Stimulated activated CD8-positive, alpha-beta memory T cell treated with anti-CD3 and anti-CD28 coated beads, Interleukin-7, amount 100 ng/mL, for 4 hours (primary cell): ENCODE results near the gene NFASC.

Source experiments
- DNase-seq, 2 donors: peaks; one replicate each; pipeline ENCODE4 v3.0.0-alpha.2; 2020; ENCODE audit warnings: low read depth in 2 of 2

The NFASC gene

DNA sequence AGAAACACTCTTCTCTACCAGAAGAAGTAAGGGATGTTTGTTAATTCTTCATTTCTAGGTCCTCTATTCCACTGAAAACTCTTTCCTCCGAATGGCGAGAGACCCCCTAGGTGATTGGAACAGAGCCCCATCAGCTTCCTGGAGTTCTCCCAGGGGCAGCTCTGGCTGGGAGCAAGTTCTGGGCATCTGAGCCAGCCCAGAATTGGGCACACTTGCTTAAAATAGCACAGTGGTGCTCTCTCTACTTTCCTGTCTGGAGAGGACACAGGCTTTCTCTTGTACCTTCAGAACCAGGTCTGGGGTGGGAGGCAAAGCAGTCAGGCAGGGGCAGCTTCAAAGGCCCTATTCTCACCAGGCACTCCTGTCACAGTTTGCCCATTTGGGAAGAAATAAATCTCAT is 89.2 kb downstream of the NFASC start:
- no peak for DNase-seq

DNA sequence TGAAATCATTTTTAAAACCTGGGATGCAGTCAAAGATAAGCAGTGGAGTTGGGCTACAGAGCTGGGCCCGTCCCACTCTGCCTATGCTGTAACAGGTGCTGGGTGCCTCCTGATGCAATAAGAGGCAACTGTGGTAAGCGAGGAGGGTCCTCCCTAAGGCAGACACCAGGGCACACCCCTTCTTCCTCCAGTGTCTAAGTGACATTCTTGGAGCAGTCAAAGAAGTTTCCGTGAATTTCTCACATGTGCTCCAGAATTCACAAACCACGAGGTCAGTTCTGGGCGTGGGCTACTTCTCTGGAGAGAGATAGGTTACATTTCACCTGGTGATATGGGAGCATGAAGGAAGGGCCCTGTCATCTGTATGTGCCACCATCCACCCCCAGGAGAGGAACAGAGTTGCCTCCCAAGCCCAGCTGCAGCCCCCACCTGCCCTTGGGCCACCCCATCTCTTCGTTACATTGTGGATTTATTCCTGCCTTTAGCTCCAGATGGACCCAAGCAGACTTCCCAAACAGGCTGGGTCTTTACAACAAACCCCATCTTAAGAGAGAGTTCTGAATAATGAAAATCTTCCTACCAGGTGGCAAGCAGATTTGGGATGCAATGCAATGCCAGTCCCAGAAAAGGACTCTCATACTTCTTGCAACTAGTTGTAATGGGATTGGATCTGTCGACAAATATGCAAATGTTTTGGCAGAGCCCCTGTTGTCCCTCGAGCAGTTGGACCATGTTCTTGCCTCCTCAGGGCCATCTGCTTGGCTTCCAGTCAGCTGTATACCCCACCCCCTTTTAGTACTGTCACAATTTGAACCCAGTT is 89.9 kb downstream of the NFASC start:
- DNase-seq, result no peak

DNA sequence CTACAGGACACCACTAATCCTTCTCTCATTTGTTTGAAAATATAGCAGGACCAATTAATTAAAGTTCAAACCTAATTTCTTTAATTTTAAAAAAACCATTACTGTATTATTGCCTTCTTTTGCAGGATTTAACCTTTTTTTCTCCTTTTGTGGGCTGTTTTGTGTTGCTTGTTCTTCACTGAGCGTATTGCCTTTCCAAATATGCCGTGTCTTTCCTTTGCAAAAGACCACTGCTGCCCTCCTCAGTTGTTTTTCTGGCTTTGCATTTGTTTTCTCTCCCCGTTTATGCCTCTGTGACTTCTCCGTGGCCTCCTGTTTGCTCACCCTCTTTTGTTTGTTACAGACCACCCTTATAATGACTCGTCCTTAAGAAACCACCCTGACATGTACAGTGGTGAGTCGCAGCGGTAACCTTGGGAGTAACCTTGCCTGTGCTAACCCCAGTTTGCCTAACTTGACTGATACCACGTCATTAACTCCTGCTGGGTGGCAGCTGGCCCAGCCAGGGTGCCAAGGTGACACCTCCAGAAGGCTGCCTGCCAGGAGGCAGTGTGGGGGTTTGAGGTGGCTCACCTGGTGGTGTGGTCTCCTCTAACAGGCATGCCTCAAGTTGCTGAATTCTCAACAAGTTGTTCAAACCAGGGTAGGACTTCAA is 91.2 kb downstream of the NFASC start:
- no peak for DNase-seq

- DNase-seq, result no peak
These were observed 92.3 kb downstream of the NFASC start for GRCh38 chr1:204962742-204963632.

DNA sequence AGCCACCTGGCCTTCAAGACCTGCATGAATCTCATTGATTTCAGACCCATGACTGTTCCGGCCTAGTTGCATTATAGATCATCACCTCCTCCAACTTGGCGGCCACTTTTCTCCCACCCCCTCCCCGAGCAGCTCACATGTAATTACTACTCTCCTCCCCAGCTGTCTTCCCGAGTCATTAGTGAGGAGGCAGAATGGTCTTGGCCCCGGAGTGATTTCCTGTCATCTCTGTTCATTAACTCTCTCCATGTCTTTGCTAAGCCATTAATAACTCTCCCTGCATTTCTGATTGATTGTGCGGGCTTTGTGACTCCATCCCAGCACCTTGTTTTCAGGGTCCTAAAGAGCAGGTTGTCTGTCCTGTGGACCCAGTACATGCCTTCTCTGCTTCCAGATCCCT is 96.8 kb downstream of the NFASC start:
- no peak for DNase-seq

DNA sequence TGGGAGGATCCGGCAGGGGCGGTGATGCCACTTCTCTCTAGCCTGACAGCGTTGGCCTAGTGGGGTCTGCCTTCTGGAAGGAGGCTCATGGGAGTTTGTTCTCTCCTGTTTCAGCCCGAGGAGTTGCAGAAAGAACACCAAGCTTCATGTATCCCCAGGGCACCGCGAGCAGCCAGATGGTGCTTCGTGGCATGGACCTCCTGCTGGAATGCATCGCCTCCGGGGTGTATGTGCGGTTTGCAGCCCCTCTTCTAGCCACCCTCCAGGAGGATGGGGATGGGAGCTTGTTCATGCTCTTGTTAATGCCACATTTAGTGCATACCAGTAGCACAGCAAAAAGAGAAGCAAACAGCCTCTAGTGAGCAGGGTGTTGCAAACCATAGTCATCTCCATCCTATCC is 97.5 kb downstream of the NFASC start:
- no peak for DNase-seq

DNA sequence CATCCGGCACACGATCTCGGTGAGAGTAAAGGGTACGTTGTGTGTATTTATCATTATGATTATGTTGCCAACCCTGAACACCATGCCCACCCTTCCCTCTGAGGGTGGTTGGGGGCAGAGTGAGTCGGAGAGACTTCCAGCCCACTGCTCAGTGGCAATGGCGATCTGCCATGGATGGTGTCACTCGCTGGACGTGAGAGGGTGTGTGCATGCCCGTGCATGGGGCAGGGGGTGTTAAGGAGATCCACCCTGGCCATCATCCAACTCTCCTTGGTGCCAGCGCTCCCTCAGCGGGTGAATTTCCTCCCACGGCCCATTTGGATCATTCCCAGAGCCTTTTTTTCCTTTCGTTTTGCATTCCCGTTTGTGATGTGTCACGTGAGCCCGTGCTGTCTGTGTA is 98.3 kb downstream of the NFASC start:
- no peak for DNase-seq

- DNase-seq, result no peak
These were observed 100.3 kb downstream of the NFASC start for GRCh38 chr1:204970937-204971336.

DNA sequence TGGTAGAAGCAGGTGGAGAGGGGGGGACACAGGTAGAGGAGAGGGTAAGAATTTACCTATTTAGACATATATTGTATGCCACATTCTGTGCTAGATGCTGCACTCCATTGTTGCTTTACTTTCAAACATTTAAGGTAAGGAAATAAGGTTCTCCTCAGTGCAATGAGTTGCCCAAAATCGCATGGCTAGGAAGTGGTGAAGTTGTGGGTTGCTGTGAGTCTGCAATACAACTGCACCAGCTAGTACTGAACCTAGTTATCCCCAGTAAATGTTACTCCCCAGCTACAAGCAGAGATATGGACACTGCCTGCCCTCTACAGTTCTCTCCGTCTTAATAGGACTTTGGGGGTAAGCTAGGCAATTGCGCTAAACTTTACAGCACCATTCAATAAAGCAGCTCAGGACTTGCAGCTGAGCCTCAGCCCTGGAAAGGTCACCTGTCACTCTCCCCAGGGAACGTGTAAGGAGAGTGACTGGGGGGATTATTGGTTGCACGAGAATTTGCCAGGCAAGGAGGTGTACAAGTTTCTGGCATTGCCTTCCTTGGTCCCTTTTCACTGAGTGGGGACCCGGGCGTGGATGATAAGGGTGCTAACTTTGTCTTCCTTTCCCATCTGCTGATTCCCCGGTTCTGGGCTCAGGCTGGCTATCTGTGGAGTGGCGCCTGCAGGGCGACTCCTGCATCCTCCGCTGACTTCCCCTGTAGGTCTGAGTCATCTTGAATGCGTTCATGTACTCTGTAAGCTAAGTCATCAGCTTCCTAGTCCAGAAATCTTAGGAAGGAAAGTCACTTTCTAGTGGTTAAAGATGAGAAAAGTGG is 101.1 kb downstream of the NFASC start:
- DNase-seq, result no peak

GRCh38 chr1:204972426-204972825 is 101.8 kb downstream of the NFASC start:
- DNase-seq, result no peak

GRCh38 chr1:204973449-204973848 is 102.8 kb downstream of the NFASC start:
- no peak for DNase-seq

- no peak for DNase-seq
These were observed 103.7 kb downstream of the NFASC start for GRCh38 chr1:204974327-204974726.

DNA sequence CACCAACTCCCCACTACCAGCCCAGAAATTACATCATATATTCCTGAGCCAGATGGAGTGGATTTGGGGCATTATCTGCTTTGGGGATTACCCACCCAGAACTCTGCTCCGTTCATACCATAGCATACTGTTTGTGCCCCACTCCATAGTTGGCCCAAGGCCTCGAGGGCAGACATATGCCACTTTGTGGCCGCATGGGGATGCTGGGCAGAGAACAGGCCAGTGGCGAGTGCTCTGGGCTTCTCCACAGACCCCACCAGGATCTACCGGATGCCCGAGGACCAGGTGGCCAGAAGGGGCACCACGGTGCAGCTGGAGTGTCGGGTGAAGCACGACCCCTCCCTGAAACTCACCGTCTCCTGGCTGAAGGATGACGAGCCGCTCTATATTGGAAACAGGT is 104.4 kb downstream of the NFASC start:
- no peak for DNase-seq

GRCh38 chr1:204975568-204976235 is 105.0 kb downstream of the NFASC start:
- DNase-seq, result no peak

- no peak for DNase-seq
These were observed 106.0 kb downstream of the NFASC start for GRCh38 chr1:204976646-204977045.

- DNase-seq, result no peak
These were observed 106.7 kb downstream of the NFASC start for GRCh38 chr1:204977318-204977717.

DNA sequence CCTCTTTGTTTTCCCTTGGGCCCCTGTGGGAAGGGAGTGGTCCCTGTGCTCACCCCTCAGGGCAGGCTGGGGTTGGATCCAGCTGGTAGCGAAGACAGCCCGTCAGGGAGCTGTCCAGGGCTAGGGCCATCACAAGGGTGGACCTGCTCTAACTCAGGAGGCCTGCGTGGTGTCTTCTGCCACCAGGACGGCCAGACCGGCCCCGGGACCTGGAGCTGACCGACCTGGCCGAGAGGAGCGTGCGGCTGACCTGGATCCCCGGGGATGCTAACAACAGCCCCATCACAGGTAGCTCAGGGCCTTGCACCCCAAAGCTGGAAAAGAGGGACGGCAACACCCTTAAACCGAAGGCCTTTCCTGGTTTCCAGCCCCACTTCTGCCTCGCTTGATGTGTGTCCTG is 108.1 kb downstream of the NFASC start:
- no peak for DNase-seq

DNA sequence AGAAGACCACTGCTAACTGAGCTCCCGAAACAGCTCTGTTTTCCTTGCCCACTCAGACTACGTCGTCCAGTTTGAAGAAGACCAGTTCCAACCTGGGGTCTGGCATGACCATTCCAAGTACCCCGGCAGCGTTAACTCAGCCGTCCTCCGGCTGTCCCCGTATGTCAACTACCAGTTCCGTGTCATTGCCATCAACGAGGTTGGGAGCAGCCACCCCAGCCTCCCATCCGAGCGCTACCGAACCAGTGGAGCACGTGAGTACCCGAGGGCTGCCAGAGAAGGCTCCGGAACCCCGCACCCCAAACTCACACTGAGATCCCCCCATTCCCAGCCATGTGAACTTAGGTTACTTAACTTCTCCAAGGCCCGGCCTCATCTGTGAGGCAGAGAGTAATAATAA is 108.6 kb downstream of the NFASC start:
- DNase-seq, result no peak

DNA sequence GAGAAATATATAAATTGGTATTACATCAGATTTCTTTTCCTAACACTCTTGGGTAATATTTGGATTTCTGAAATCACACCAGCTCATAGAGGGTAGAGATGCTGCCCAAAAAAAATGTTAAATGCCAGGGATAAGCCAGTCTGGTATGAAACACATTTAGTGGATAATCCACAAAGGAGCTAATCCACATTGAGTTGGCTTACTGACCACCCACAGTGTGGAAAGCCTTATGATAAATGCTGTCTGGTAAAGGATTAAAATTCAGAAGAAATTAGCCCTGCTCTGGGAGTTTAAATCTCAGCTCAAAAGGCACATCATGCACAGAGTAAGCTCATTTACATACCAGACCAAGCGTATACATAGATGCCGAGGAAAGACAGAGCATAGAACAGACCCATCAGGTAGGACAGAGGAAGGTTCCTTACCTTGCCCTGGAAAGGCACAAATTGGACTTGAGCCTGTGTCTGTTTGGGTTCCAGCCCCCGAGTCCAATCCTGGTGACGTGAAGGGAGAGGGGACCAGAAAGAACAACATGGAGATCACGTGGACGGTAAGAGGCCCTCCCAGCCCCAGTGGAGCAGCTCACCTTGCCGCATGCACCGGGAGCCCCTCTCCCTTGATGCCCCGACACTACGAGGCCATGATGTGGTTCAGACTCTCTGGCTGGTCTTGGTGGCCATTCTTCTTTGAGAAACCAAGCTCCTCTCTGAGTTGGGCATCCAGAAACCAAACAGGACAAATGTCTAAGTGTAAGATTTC is 109.4 kb downstream of the NFASC start:
- DNase-seq, result no peak

DNA sequence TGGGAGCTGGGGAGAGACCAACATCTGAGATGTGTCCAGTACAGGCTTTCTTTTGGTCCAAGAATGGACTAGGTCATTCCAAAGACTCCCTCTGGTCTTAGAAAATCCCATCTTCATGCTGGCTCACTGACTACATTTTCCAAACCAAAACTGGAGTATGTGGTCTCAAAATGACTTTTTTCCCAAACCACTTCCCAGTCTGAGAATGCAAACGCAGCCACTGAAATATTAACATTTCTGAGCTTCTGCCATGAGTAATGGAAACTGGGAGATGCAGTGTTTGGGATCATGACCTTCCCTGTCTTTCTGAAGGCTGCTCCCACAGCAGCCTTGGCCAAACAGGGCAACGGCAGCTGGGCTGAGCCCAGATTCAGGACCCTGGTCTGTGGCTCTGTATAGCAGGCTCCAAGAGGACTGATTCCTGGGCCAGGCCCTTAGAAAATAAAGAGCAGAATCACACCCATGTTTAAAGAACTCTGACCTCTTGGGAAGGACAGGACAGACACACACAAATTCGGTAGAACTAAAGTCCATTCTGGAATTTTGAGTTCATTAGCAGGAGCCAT is 110.3 kb downstream of the NFASC start:
- no peak for DNase-seq
